ENCODE measurements around the gene ZNF584. TPM values are rescaled to one million over a fixed set of nuclear protein-coding genes. Genes with fewer than 3 reads are reported as not detected.
"Not testable (repeated sequence)": the region's sequence is repeated elsewhere in the genome, so short reads cannot be mapped to it uniquely, and the experiment has no call there.

ZNF584 gene
- total and polyA plus RNA-seq, 2 experiments from 2014 or later: 15.6 to 16.0 TPM

GRCh38 chr19:58400316-58400915, 8.0 kb upstream of the ZNF584 start:
- no peak for TF ChIP-seq CTCF (IDR thresholded peaks at IDR 0.05; ENCODE audit: low read depth, low read length)
- Histone ChIP-seq H3K4me1 (ENCODE audit: low read depth) (peaks cover 6% of the 10 kb centered on the region), H3K9me3 (ENCODE audit: low read depth) (no peaks in the 10 kb centered on the region), H3K36me3 (no peaks in the 10 kb centered on the region), H3K27me3 (peaks cover 14% of the 10 kb centered on the region), H3K27ac (no peak overlapping the region), H3K4me3 (peak overlapping the region; percentile 35)
- DNase-seq (ENCODE audit: low read depth in 1 of 2, low spot score in 1 of 2): no peak

DNA sequence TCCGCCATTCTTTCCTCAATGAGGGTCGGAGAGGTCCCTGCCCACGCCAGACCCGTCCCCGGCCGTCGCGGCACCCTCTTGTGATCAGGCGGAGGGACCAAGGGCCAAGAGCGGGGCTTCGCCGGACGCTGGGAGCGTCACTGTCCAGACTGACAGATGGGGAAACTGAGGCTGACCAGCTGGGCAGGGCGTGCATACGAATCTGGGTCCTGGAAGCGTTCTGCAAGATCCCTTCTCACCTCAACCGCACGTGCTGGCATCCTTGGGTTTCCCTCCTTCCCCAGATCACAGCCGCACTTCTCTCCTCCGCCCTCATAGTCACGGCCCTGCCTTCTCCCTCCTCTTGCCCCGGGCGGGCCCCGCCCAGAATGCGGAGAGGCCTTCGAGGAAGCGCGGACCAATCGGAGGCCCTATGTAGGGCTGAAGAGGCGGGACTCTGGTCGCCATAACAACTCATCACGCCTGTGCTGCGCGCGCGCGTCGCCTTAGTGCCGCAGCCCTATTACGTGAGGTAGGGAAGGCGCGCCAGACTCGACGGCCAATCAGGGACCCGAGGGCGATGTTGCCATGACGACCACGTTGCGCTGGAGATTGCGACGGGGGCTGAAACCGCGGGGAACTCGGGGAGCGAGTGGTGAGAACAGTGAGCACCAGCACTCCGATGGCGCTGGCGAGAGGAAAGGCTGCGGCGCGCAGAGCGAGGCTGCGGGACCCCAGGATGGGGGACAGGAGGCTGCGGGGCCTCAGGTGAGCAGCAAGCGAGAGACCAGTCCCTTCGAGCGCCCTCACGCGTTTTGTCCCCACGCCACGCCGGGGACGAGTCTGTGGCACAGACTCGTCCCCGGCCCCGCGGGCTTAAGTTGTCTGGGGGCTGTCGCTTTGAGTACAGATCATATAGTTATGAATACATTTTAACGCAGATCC, 7.3 kb upstream of the ZNF584 start:
- Histone ChIP-seq H3K27ac (peak overlapping the region; percentile 57), H3K4me3 (peak overlapping the region; percentile 83), H3K27me3 (peaks cover 7% of the 10 kb centered on the region), H3K9me3 (ENCODE audit: low read depth) (no peaks in the 10 kb centered on the region), H3K4me1 (ENCODE audit: low read depth) (peaks cover 6% of the 10 kb centered on the region), H3K36me3 (no peaks in the 10 kb centered on the region)
- DNase-seq (ENCODE audit: low read depth in 1 of 2, low spot score in 1 of 2): peak; percentile 99 to 100
- peak; percentile 4 for TF ChIP-seq CTCF (IDR thresholded peaks at IDR 0.05; ENCODE audit: low read depth, low read length)

DNA sequence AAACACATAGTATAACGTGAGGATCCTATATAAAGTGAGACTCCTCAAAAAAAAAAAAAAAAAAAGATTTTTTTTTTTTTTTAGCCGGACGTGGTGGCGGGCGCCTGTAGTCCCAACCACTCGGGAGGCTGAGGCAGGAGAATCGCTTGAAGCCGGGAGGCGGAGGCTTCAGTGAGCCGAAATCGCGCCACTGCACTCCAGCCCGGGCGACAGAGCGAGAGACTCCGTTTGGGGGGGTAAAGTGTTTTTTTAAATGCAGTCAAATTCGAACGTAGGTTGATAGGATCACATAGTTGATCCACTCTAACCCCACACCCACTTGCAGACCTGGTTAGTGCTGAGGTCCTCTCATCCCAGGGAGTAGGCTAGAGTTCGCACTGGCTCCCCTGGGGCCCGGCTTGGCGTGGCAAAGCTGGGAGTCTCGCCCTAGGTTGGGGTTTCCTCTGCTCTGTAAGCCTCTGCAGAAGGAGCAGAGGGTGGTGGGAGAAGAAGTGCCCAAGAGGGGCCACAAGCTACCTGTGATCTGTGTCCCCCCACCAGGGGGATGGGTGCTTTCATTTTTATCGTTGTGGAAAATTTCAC, 6.5 kb upstream of the ZNF584 start:
- peaks cover 2% of the 10 kb centered on the region for H3K27me3 ChIP-seq
- H3K4me1 ChIP-seq (ENCODE audit: low read depth): peaks cover 6% of the 10 kb centered on the region
- H3K36me3 ChIP-seq: no peaks in the 10 kb centered on the region
- no peak for DNase-seq (ENCODE audit: low read depth in 1 of 2, low spot score in 1 of 2)
- no peaks in the 10 kb centered on the region for H3K9me3 ChIP-seq (ENCODE audit: low read depth)
- H3K27ac ChIP-seq: no peak overlapping the region
- H3K4me3 ChIP-seq: peak overlapping the region; percentile 83
- TF ChIP-seq CTCF (IDR thresholded peaks at IDR 0.05; ENCODE audit: low read depth, low read length): no peak

- not testable (repeated sequence) for H3K36me3 ChIP-seq; H3K4me3 ChIP-seq; H3K27me3 ChIP-seq; H3K9me3 ChIP-seq (ENCODE audit: low read depth); DNase-seq (ENCODE audit: low read depth in 1 of 2, low spot score in 1 of 2); H3K27ac ChIP-seq
- H3K4me1 ChIP-seq (ENCODE audit: low read depth): peaks cover 11% of the 10 kb centered on the region
These were observed 4.5 kb upstream of the ZNF584 start for GRCh38 chr19:58403920-58404478.

GRCh38 chr19:58406818-58407657, 1.4 kb upstream of the ZNF584 start:
- H3K4me3 ChIP-seq: peak overlapping the region; percentile 75
- no peaks in the 10 kb centered on the region for H3K9me3 ChIP-seq (ENCODE audit: low read depth)
- H3K4me1 ChIP-seq (ENCODE audit: low read depth): peaks cover 4% of the 10 kb centered on the region
- no peaks in the 10 kb centered on the region for H3K36me3 ChIP-seq
- peak overlapping the region; percentile 78 for H3K27ac ChIP-seq
- H3K27me3 ChIP-seq: no peaks in the 10 kb centered on the region
- TF ChIP-seq CTCF (IDR thresholded peaks at IDR 0.05; ENCODE audit: low read depth, low read length): peak; percentile 40
- no peak for DNase-seq (ENCODE audit: low read depth in 1 of 2, low spot score in 1 of 2)

Data from cardiac muscle cell (in vitro differentiated cells and primary cell).